Endothelial cell (in vitro differentiated cells): ENCODE results near the gene SLC1A6. TPM values are rescaled to one million over a fixed set of nuclear protein-coding genes. Genes with fewer than 3 reads are reported as not detected.

ENCODE experiments used
- DNase-seq: peaks from one replicate; pipeline ENCODE4 v3.0.0; 2021; ENCODE audit warnings: low spot score
- H3K27ac Mint-ChIP-seq: one replicate; pipeline ENCODE4 v1.8.0; 2021; ENCODE audit warnings: mixed read lengths, inconsistent platforms; ENCODE audit not compliant: unreplicated experiment
- H3K27me3 Mint-ChIP-seq: one replicate; pipeline ENCODE4 v1.8.0; 2021; ENCODE audit warnings: mild to moderate bottlenecking, moderate library complexity, mixed read lengths, inconsistent platforms; ENCODE audit not compliant: unreplicated experiment
- H3K36me3 Mint-ChIP-seq: one replicate; pipeline ENCODE4 v1.8.0; 2021; ENCODE audit warnings: mild to moderate bottlenecking, low read depth, mixed read lengths, inconsistent platforms; ENCODE audit not compliant: unreplicated experiment
- H3K4me1 Mint-ChIP-seq: one replicate; pipeline ENCODE4 v1.8.0; 2021; ENCODE audit warnings: mild to moderate bottlenecking, mixed read lengths, inconsistent platforms; ENCODE audit not compliant: unreplicated experiment
- H3K4me3 Mint-ChIP-seq: one replicate; pipeline ENCODE4 v1.8.0; 2021; ENCODE audit warnings: mild to moderate bottlenecking, mixed read lengths, inconsistent platforms; ENCODE audit not compliant: unreplicated experiment
- H3K9me3 Mint-ChIP-seq: one replicate; pipeline ENCODE4 v1.8.0; 2021; ENCODE audit warnings: mixed read lengths, inconsistent platforms; ENCODE audit not compliant: unreplicated experiment
- CTCF ChIP-seq: fragments of 200-600 bp; sonication (generic); IDR thresholded peaks from one replicate; pipeline ENCODE4 v1.5.0; 2021; ENCODE audit warnings: antibody characterized with exemption; ENCODE audit not compliant: unreplicated experiment
- total RNA-seq: library from RNA; stranded (reverse); fragmentation: NEBNext Ultra II Directional; extraction: Animal tissue kit (Norgen Biotek cat#: 25700); gene quantifications from one replicate; pipeline ENCODE4 v1.2.1, GENCODE V29; 2021; ENCODE audit not compliant: unreplicated experiment

SLC1A6 gene
- total RNA-seq, 1 donor from 2014 or later, result 8.3 TPM

- Mint-ChIP-seq H3K27ac (no peak overlapping the region), H3K9me3 (no peaks in the 10 kb centered on the region), H3K4me1 (no peaks in the 10 kb centered on the region), H3K36me3 (no peaks in the 10 kb centered on the region), H3K4me3 (no peak overlapping the region), H3K27me3 (peaks cover 8% of the 10 kb centered on the region)
- no peak for DNase-seq
- no peak for TF ChIP-seq CTCF
Observed at GRCh38 chr19:15008308-15008707, 28.6 kb upstream of the SLC1A6 start.

- Mint-ChIP-seq H3K36me3 (no peaks in the 10 kb centered on the region), H3K4me1 (no peaks in the 10 kb centered on the region), H3K27me3 (peaks cover 8% of the 10 kb centered on the region), H3K9me3 (no peaks in the 10 kb centered on the region), H3K27ac (no peak overlapping the region), H3K4me3 (no peak overlapping the region)
- no peak for DNase-seq
- TF ChIP-seq CTCF, result no peak
Observed at GRCh38 chr19:14997981-14998380, 18.3 kb upstream of the SLC1A6 start.

- Mint-ChIP-seq H3K36me3 (no peaks in the 10 kb centered on the region), H3K9me3 (no peaks in the 10 kb centered on the region), H3K4me3 (no peak overlapping the region), H3K27ac (no peak overlapping the region), H3K27me3 (peaks cover 6% of the 10 kb centered on the region), H3K4me1 (no peaks in the 10 kb centered on the region)
- no peak for DNase-seq
- TF ChIP-seq CTCF, result no peak
Observed at GRCh38 chr19:14992780-14993179, 13.1 kb upstream of the SLC1A6 start.

GRCh38 chr19:14985133-14985532 lies 5.5 kb upstream of the SLC1A6 start:
- H3K27me3 Mint-ChIP-seq, result peaks cover 3% of the 10 kb centered on the region
- no peak overlapping the region for H3K4me3 Mint-ChIP-seq
- no peak overlapping the region for H3K27ac Mint-ChIP-seq
- no peak for DNase-seq
- H3K9me3 Mint-ChIP-seq, result no peaks in the 10 kb centered on the region
- H3K36me3 Mint-ChIP-seq, result no peaks in the 10 kb centered on the region
- no peak for TF ChIP-seq CTCF
- no peaks in the 10 kb centered on the region for H3K4me1 Mint-ChIP-seq

GRCh38 chr19:14978161-14978776 lies 1.4 kb downstream of the SLC1A6 start:
- no peak for TF ChIP-seq CTCF
- Mint-ChIP-seq H3K27ac (no peak overlapping the region), H3K4me3 (peak overlapping the region; percentile 84), H3K9me3 (no peaks in the 10 kb centered on the region), H3K27me3 (peaks cover 13% of the 10 kb centered on the region), H3K36me3 (peaks cover 6% of the 10 kb centered on the region), H3K4me1 (peaks cover 9% of the 10 kb centered on the region)
- DNase-seq, result no peak
